GM18520 (cell line): ENCODE data around the gene LTC4S.
"Not testable (repeated sequence)": the region's sequence is repeated elsewhere in the genome, so short reads cannot be mapped to it uniquely, and the experiment has no call there.

Experiments
- ATAC-seq: cut with Tn5 transposase; IDR thresholded peaks from one replicate; pipeline ENCODE4 v1.9.1; 2021; ENCODE audit not compliant: unreplicated experiment

LTC4S gene

DNA sequence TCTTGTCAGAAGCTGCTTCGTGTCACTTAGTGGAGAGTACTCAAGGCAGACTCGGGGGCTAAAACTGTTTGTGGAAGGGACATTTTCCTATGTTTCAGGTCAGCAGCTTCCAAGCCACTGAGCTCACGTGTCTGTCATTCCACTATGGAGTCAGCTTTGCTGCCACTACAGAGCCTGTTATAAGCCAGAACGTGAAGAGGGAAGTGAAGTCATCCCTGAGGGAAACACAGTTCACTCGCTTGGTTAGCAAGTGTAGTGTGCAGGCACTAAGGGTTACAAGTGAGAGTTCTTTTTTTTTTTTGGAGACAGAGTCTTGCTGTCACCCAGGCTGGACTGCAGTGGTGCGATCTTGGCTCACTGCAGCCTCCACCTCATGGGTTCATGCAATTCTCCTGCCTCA is 24.5 kb upstream of the LTC4S start:
- ATAC-seq, result no peak

- ATAC-seq, result no peak
Measured at GRCh38 chr5:179769796-179770195, 24.0 kb upstream of the LTC4S start.

GRCh38 chr5:179771311-179771895 is 22.4 kb upstream of the LTC4S start:
- ATAC-seq, result no peak

GRCh38 chr5:179772351-179772750 is 21.4 kb upstream of the LTC4S start:
- ATAC-seq, result no peak

DNA sequence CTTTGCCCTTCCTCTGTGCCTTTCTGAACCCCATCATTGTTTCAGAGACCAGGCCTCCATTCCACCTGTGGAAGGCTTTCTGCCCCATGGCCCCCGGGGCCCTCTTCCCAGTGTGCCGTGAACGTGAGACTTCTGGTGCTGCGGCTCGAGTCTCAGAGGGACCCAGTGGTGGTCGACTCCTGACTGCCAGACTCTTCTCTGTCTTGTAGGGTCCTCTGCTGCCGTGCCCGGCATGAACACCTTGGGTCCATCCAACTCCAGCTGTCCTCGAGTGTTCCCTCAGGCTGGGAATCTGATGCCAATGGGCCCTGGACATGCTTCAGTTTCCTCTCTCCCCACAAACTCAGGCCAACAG is 20.1 kb upstream of the LTC4S start:
- no peak for ATAC-seq

- no peak for ATAC-seq
Measured at GRCh38 chr5:179774442-179774841, 19.3 kb upstream of the LTC4S start.

- ATAC-seq, result no peak
Measured at GRCh38 chr5:179776411-179776938, 17.3 kb upstream of the LTC4S start.

DNA sequence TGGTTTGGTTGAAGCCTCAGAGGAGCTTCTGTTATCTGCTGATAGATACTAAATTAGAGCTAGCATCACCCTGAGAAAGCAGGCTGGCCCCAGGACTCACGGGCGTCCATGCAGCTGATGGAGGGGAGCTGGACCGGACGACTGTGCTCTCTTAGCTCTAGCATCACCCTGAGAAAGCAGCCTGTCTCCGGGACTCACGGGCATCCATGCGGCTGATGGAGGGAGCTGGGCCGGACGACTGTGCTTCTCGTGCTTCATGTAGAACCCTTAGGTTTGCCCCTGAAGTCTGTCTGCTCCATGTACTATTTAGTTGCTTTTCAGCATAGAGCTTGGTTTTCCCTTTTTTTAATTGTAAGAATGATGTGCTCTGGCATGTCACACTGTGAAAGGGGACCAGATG is 16.3 kb upstream of the LTC4S start:
- ATAC-seq, result no peak

DNA sequence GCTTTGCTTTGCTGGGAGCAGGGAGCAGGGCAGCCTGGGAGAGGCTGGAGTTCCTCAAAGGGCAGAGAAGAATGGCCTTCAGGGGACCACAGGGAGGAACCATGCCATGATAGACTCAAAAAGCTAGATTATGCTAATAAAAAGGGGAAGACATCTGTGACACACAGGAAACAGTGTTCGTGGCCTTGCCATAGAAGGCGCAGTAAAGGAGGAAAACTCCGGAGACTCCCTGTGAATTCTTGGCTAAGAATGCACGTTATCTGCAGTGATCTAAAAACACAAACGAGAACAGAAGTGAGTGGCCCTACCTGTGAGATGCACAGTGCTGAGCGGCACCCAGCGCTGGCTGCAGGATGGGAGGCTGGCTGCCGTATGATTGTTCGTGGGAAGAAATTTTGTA is 15.9 kb upstream of the LTC4S start:
- no peak for ATAC-seq

DNA sequence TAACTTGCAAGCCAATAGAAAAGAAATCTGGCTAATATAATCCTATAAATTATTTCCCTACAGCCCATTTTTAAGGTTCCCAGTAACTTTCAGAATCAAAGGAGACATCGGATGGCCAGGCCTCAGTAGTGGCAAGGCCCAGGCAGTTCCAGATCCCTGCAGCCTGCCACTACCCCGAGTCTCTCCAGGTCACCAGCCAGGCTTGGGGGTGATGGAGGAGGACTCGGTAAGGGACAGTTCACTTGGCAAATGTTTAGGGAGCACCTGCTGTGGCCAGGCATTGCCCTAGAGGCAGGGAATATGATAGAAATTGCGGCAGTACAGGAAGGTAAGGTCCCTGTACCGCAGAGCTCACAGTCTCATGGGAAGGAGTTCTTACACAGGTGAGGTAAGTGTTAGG is 15.2 kb upstream of the LTC4S start:
- no peak for ATAC-seq

DNA sequence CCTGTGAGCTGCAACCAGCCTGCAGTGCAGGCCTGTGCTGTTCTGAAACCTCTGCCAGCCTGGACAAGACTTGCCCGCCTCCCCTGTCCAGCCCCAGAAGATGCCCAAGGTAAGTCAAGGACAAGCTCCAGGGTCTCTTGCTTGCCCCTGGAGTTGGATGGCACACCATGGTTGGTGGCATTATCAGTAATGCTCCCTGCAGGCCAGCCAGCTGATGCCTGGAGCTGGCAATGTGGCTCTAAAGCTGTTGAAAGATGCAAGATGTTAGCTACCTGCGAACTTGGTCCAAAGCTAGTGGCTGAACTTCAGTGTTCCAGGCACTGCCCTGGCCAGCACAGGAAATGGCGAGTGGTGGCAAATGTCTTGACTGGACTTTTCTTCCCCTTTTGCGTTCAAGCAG is 14.0 kb upstream of the LTC4S start:
- no peak for ATAC-seq

DNA sequence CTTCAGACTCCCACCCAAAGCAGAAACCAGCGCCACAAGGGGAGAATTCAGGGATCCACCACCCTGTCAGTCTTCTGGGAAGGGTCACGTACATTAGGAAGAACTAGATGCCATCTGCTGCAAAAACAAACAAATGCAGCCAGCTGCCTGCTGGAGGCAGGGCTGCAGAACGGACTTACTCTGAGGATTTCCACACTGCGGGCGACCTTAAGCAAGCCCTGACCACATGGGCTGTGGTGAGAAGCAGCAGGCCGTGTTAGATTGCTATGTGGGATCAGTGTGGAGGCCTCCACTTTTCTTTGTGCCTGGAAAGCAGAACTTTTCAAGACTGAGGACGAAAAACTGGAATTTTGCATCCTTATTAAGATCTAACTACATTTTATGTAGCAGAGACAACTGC is 13.4 kb upstream of the LTC4S start:
- no peak for ATAC-seq

DNA sequence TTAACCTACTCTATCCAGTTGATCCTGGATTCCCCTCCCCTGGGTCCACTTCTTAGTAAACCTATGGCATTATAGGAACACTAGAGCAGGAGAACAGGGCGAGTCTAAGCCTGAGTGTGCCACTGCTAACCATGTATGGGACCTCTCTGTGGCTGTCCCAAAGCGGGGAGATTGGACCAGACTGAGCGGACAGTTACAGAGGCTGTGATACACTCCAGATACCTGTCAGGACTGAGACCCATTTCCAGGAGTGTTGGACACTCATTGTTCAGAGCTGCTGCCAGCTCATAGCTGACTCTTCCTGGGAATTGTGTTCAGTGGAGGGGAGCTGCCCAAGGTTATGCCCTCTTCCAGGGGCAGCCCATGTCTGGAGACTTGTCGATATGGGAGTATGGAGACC is 11.9 kb upstream of the LTC4S start:
- no peak for ATAC-seq

GRCh38 chr5:179783128-179783527 is 10.7 kb upstream of the LTC4S start:
- ATAC-seq, result no peak

- ATAC-seq, result no peak
Measured at GRCh38 chr5:179786861-179787260, 6.9 kb upstream of the LTC4S start.

DNA sequence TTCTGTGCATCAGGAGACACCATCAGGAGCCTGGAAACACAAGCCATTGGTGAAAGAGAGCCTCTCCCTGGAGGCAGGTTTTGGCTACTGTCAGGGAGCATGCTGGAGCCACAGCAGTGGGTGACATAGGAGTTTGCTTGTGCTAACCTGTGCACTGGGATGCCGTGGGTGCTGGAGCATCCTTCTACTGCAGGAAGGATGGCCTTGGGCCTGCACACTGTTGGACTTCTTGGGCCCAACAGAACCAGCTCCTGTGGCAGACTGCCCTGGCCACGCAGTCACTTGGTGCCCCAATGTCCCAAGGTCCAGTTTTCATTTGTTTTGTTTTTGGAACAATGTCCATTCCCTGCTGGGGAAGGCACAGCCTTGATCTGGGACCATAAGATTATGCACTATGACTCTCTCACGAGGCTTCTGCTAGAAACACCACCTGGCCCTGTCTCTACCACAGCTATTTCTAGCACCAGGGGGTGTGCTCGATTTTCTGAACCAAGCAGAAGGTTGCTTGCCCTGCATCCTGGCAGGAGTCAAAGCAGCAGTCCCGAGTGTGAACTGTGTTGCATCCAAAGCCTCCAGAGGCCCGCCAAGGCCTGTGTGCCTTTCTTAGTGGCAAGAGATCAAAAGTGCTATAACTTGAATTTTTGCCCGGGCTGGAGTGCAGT is 5.5 kb upstream of the LTC4S start:
- ATAC-seq, result no peak

DNA sequence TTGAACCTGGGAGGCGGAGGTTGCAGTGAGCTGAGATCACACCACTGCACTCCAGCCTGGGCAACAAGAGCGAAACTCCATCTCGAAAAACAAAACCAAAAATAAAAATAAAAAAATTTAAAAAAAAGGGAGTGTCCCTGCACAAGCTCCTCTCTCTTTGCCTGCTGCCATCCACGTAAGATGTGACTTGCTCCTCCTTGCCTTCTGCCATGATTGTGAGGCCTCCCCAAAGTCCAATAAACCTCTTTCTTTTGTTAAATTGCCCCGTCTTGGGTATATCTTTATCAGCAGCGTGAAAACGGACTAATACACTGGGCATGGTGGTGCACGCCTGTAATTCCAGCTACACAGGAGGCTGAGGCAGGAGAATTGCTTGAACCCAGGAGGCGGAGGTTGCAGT is 4.5 kb upstream of the LTC4S start:
- not testable (repeated sequence) for ATAC-seq

DNA sequence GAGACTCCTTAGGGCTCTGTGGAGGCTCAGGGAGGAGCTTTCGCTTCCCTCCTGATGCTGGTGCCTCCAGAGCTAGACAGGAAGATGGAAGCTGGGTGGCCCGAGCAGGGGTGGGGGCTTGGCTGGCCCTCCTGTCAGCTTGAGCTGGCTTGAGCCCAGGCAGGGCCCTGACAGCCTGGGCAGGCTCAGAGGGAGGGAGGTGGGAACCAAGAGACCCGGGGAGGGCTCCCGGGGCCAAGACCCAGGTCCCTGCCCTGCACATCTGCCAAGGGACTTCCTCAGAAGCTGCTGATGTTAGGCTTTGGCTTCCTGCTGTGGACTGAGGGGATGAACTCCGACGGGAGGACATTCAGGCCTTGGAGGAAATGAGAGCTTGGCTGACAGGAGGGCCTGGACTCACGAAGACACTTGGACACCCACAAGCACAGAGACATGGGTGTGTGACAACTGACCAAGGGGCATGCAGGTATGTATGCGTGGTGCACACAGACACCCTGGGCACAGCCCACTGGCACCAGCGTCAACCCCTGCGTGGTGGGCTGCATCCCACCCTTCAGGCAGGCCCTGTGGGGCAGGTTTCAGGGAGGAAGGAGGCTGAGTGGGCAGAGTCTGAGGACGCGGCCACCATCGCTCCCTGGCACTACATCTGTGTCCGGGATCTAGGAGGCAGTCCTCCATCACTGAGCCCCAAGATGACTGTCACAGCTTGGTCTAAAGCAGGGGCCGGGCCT is 1.7 kb upstream of the LTC4S start:
- ATAC-seq, result no peak

DNA sequence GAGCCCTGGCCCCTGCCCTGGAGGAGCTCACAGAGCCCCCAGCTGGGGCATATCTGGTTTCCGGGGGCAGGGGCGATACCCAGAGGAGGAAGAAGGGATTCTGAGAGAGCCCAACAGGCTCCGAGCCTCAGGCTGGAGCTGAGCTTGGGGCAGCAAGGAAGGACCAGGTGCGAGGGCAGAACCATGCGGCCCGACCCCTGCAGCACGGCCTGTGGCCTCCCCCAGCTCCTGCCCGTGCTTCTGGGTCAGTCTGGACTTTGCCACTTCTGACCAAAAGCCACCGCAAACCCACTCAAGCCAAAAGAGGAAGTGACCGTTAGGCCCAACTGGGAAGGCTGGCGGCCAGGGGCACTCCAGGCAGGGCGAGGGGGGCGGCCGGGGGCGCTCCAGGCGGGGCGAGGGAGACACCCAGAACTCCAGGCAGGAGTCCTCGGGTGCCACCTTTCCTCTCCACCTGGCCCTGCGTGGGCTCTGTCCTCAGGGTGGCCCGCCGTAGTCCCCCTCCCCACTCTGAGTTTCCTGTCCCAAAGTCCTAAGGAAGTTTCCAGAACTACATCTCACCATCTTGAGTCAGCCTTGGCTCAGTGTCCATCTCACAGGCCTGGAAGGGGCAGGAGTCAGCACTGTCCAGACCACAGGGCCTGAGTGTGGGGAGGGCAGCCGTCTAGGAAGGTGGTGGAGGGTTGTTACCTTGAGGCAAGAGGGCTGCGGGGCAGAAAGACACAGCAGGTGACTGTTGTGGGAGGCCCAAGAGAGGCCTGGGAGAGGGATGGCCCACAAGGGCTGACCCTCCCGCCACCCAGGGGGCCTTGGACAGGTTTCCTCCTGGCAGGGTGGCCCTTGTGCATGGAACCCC is 946 bp upstream of the LTC4S start:
- ATAC-seq, result no peak

GRCh38 chr5:179794171-179794570 is 385 bp downstream of the LTC4S start:
- ATAC-seq, result no peak

DNA sequence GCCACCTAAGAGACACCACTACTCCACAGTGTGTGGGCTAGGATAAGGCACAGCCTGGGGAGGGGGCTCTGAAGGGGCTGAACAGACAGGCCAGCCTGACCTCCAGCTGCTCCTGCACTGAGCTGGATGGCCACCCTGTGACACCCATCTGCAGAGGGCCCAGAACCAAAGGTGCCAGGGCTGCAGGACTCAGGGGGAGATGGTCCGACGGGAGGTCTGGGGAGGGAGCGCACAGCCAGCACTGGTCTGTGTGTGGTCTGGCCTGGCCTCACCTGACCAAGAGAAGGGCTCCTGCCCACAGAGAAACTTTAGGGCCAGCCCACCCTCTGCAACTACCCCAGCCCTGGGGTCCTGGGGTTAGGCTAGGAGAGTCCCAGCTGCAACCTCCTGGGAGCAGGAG is 789 bp downstream of the LTC4S start:
- ATAC-seq, result no peak
